ENCODE results near the gene PELI3.

The PELI3 gene

GRCh38 chr11:66509131-66509561 lies 42.4 kb downstream of the PELI3 start:
- DNase-seq = peak; percentile 28

GRCh38 chr11:66510271-66510989 lies 43.7 kb downstream of the PELI3 start, which contains the start of gene BBS1:
Gene BBS1 (plus strand): TSS chr11:66510635. CDS start chr11:66510660, 25 bp downstream.
- DNase-seq = peak; percentile 71

- DNase-seq = no peak
These were observed 44.3 kb downstream of the PELI3 start for GRCh38 chr11:66510990-66511339.

- DNase-seq = no peak
These were observed 56.9 kb downstream of the PELI3 start for GRCh38 chr11:66523611-66524010.

- no peak for DNase-seq
These were observed 57.8 kb downstream of the PELI3 start for GRCh38 chr11:66524304-66525040.
